H4 (cell line): ENCODE measurements around the gene CACNA2D4. TPM values are rescaled to one million over a fixed set of nuclear protein-coding genes. Genes with fewer than 3 reads are reported as not detected.
A peak's percentile ranks its signal among the peaks of the same experiment; 100 is the strongest.

ENCODE experiments used
- DNase-seq: peaks from one replicate; pipeline ENCODE4 v3.0.0-alpha.2; 2015; ENCODE audit warnings: low spot score
- total RNA-seq: library from RNA; depleted of rRNA; stranded (reverse); fragments of >200 nt; shearing (Covaris generic); gene quantifications from 2 replicates; pipeline ENCODE4 v1.2.3, GENCODE V29; 2014

CACNA2D4 gene
- total RNA-seq, 1 experiment from 2014 or later: not detected

DNA sequence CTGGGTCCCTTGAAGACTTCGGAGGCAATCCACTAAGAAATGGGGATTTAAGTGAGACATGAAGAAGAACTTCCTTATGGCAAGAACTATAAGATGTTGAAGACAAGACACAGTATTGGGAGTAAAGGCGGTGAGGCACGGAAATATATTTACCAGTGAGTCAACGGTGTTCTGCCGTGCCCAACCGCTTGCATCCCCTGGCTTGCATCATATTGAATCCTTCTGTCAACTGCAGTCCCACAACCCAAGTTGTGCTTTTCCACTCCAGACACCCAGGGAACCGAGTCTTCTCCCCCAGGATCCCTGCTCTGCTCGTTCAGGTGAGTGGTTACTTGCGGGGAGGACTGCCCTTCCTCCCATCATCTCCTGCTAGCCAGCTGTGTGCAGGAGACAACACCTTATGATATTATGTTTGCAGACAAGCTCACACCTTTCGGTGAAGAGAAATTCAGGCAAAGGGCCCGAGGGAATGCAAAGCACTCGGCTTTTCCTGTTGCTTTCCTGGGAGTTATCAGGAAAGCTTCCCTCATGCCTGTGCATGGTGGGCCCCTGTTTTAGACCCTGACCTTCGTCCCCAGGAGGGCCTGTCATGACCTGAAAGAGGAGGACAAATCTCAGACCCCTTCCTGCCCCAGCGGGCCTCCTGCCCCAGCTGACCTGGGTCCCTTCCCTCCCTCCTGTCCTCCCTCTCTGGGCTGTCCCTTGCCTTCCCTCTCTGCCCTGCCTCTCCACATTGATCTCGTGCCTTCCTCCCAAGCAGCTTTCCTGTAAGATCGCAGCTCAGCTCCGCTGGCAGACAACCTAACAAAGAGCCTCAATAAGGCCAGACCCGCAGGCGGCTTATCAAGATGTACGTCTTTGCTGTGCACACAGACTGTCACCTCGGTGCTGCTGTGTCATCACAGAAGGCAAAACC, 102.4 kb downstream of the CACNA2D4 start:
- DNase-seq: no peak

GRCh38 chr12:1815108-1815507, 103.3 kb downstream of the CACNA2D4 start:
- no peak for DNase-seq

DNA sequence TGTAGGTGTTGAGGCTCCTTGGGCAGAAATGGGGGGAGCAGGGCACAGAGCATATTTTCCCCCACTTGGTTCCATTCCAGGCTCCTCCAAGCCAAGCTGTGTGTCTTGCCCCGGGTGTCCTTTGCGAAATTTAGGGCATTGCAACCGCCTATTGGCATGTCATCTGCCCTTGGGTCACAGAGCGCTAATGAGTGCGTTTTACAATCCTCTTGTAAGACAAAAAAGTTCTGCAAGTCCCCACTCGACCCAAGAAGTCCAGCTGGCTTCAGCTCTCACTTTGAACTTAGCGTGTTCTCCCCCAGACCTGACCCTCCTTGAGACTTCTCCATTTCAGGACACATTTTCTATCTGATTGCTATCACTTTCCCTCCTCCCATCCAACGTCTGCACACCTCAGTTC, 104.2 kb downstream of the CACNA2D4 start:
- DNase-seq: no peak

GRCh38 chr12:1812650-1813302, 105.7 kb downstream of the CACNA2D4 start:
- peak; percentile 49 for DNase-seq

- DNase-seq: no peak
Observed at GRCh38 chr12:1811948-1812291, 106.5 kb downstream of the CACNA2D4 start.

DNA sequence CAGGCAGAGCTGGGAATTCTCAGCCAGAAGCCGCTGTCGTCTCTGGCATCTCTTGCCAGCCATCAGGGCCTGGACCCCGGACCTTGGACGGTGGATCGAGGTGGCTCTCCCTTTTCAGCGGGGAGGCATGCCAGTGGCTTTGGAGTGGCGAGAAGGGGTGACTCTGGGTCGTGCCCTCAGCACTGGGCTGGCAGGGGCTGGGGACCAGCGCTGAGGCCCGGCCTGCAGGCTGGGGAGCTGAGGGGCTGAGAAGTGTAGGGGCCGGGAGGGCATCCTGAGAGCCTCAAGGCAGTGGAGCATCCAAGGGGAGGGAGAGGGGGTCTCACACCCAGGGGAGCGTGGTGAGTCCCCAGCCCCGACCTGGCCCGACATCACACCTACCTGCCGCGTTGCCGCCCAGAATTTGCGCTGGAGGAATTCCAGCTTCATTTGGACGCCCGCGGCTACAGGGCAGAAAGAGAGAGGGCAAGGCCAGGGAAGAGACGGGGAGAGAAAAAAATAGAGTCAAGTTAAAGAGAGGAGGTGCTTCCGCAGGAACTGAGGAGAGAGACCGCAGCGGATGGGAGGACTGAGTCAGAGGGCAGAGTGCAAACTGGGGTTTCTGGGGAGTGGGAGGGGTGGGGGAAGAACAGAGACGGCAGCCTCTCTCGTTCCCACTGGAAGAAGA, 107.0 kb downstream of the CACNA2D4 start:
- DNase-seq: no peak

- no peak for DNase-seq
Observed at GRCh38 chr12:1810931-1811280, 107.5 kb downstream of the CACNA2D4 start.

DNA sequence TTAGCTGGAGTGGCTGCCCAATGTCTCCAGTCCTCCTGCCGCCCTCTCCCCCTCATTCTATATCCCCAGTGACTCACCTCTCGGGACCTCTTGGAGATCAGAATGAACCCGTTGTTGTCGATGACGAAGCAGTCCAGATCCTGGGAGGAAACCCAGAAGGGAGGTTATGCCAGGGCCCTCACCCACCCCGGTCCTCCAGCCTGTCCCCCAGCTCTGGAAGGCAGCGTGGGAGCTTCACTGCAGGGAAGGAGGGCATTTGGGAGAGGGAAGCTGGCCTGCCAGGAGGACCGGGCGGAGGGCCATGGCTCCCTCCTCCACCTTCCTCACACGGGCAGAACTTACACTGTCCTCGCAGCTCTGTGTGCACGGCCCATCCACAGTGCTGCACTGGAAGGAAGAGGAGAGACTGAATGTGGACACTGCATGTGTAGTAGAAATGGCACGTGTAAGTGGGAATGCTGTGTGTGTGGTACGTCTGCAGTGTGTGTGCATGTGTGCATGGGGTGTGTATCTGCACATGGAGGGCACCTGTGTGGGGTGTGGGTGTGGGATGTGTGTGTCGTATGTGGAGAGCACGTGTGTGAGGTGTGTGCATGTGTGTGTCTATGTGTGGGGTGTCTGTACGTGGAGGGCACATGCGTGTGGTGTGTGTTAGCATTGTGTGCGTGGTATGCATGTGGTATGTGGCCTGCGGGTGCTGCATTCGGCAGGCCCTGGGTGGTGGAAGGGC, 108.1 kb downstream of the CACNA2D4 start:
- no peak for DNase-seq

DNA sequence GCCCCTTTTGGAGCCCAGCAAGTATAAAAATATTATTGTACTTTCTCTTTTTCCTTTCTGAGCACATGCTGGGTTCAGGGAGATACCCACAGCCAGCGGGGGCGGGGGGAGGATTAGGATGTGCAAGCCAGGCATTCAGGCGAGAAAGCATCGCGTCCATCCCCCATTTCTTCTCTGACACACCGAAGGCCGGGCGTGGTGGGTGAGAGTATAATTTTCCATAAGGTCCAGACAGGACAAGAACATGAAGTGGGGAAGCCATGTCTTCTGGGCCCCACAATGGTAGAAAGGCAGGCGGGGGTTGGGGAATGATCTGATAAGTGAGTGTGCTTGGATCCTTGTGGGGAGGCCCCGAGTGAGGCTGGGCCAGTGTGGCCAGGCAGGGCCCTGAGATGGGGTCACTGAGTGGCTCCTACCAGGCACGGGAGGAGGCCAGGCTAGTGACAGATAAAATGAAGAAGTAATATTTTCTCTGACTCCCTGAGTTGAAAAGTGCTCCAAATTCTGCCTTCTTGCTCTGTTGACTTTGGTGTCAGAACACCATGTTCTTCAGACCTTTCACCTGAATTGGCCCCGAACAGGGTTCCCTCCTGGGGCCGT, 108.8 kb downstream of the CACNA2D4 start:
- DNase-seq: no peak

DNA sequence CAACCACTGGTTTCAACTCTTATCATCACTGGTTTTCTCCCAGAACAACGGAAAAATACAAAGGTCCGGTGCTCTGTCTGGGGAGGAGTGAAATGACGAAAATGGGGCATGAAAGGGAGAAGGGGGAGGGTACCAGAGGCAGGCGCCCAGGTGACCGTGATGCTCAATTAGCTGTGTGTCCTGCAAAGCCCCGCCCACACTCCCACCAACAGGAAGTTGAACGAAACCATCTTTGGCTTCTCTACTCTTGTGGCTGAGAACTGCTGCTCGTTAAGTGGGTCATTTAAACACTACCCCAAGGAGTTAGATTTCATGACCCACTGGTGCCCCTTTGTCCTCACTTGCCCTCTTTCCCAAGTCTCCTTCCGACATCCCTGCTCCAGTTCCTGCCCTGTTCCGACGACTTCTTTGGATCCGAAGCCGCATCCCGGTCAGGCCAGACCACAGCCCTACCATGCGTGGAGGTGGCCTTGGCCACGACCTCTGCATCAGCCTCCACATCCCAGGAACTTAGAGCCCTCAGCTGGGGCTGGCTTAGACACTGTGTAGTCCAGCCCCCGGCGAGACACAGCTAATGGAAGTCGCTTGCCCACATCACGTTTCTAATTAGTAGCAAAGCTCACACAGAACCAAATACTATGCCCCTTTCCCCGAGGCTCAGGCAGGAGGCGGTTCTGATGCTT, 109.5 kb downstream of the CACNA2D4 start:
- no peak for DNase-seq

- no peak for DNase-seq
Observed at GRCh38 chr12:1808036-1808797, 110.2 kb downstream of the CACNA2D4 start.

DNA sequence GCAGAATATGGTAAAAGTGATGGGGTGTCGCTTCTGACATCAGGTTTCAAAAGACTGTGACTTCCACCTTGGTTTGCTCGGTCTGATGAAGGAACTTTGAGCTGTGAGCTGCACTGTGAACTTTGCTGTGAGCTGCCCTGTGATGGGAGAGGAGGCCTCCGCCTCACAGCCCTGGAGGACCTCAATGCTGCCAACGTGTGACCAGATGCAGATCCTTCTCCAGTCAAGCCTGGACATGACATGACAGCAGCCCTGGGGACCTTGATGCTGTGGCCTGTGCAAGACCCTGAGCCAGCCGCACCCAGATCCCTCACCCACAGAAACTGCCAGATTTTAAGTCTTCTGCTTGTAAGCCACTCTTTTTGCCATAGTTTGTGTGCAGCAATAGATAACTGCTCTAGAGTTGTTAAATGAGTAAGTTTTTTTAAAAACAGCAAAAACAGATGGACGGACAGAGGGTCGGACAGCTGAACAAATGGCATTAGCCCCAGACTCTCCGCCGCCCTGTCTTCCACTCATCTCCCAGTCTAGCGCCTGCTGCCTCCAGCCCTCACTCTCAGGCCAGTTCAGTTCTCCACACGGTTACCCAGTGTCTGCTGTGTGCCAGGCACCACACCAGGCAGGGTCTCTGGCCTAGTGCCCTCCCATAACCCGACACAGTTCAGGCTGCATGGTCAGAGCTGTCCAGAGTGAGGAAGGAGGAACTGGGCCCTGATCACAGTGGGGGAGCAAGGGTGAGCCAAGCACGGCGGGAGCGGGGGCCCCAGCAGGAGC, 111.2 kb downstream of the CACNA2D4 start:
- no peak for DNase-seq

- DNase-seq: no peak
Observed at GRCh38 chr12:1806301-1807086, 112.0 kb downstream of the CACNA2D4 start.

- DNase-seq: no peak
Observed at GRCh38 chr12:1805441-1806081, 112.9 kb downstream of the CACNA2D4 start.

- DNase-seq: peak; percentile 94
Observed at GRCh38 chr12:1804545-1805332, 113.7 kb downstream of the CACNA2D4 start.

DNA sequence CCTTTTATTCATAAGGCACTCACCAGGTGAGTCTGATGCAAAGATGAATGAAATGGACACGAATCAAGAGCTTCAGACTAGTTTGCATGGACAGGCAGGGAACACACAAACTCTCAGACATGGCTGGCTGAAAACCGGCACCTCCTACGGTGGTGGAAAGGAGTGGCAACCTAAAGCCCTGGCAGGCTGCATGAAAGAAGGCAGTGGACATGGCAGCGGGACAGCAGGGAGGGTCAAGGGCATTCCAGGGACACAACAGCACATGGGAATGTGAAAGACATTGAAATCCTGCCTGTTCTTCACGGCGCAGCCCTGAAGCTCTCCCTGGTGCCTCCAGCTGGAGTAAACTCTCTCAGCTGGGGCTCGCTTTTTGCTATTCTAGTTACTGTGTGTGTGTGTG, 114.7 kb downstream of the CACNA2D4 start:
- DNase-seq: no peak

GRCh38 chr12:1801303-1801975, 117.0 kb downstream of the CACNA2D4 start:
- no peak for DNase-seq
